GM10248 (cell line): ENCODE results near the gene GLT6D1.
A peak's percentile ranks its signal among the peaks of the same experiment; 100 is the strongest.

ENCODE experiments used
- CTCF ChIA-PET: fragments of 300-600 bp; sonication (Branson Sonifier 250); formaldehyde crosslinking; extraction: SDS; loops from one replicate; lab custom pipeline; 2021; ENCODE audit warnings: antibody characterized with exemption; lab: Yijun Ruan, JAX
- POLR2A ChIA-PET: fragments of 350-650 bp; sonication (Branson Sonifier 250); formaldehyde crosslinking; extraction: SDS; loops from one replicate; lab custom pipeline; 2020; ENCODE audit warnings: antibody characterized with exemption; lab: Yijun Ruan, JAX
- DNase-seq: peaks from one replicate; pipeline ENCODE4 v3.0.0; 2012; ENCODE audit errors: extremely low spot score
- TF ChIP-seq, protein P1 (sequence below): IDR thresholded peaks from 2 replicates; pipeline ENCODE4 v1.5.1; 2012; ENCODE audit warnings: mild to moderate bottlenecking, low read depth; ENCODE audit errors: extremely low read depth, missing control alignments, control extremely low read depth

Gene GLT6D1

GRCh38 chr9:135665795-135666189 lies 26.5 kb upstream of the GLT6D1 start:
- ChIA-PET CTCF (no interaction called here), POLR2A (no interaction called here)
- TF ChIP-seq, protein P1, sequence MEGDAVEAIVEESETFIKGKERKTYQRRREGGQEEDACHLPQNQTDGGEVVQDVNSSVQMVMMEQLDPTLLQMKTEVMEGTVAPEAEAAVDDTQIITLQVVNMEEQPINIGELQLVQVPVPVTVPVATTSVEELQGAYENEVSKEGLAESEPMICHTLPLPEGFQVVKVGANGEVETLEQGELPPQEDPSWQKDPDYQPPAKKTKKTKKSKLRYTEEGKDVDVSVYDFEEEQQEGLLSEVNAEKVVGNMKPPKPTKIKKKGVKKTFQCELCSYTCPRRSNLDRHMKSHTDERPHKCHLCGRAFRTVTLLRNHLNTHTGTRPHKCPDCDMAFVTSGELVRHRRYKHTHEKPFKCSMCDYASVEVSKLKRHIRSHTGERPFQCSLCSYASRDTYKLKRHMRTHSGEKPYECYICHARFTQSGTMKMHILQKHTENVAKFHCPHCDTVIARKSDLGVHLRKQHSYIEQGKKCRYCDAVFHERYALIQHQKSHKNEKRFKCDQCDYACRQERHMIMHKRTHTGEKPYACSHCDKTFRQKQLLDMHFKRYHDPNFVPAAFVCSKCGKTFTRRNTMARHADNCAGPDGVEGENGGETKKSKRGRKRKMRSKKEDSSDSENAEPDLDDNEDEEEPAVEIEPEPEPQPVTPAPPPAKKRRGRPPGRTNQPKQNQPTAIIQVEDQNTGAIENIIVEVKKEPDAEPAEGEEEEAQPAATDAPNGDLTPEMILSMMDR = no peak
- peak; percentile 15 for DNase-seq

GRCh38 chr9:135664801-135665794 lies 25.8 kb upstream of the GLT6D1 start:
- ChIA-PET CTCF (no interaction called here), POLR2A (no interaction called here)
- peak; percentile 6 for DNase-seq
- TF ChIP-seq, protein P1 = no peak

DNA sequence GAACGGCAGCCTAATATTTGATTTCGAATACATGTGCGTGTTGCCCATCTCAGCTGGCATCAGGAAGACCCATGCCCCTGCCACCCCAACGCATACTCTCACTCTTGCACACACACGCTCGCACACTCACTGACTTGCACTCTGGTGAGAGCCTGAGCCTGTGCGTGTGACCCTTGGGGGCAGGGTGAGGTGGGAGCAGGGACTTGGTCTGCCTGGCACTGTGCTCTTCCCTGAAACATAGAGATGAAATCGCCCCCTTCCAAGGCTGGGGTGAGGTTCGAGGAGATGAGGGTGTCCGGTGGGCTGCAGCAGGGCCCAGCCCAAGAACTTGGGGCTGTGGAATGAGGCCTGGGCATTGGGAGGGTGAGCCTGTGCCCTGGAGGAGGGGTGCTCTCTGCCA lies 24.9 kb upstream of the GLT6D1 start:
- ChIA-PET POLR2A (no interaction called here), CTCF (no interaction called here)
- DNase-seq = peak; percentile 12
- TF ChIP-seq, protein P1 = no peak

GRCh38 chr9:135663857-135664256 lies 24.5 kb upstream of the GLT6D1 start:
- DNase-seq = no peak
- TF ChIP-seq, protein P1 = no peak
- POLR2A ChIA-PET = no interaction called here
- CTCF ChIA-PET = no interaction called here

GRCh38 chr9:135663451-135663770 lies 24.1 kb upstream of the GLT6D1 start:
- DNase-seq = peak; percentile 15
- TF ChIP-seq, protein P1 = no peak
- ChIA-PET CTCF (no interaction called here), POLR2A (no interaction called here)

GRCh38 chr9:135662758-135663450 lies 23.6 kb upstream of the GLT6D1 start, which contains the start of gene LCN9:
LCN9 (plus strand) TSS chr9:135663309; CDS start chr9:135663322, 13 bp downstream.
- CTCF ChIA-PET = no interaction called here
- TF ChIP-seq, protein P1 = no peak
- DNase-seq = peak; percentile 7
- POLR2A ChIA-PET = no interaction called here
